Stimulated activated CD8-positive, alpha-beta memory T cell treated with anti-CD3 and anti-CD28 coated beads, Interleukin-15, amount 100 ng/mL, for 1 hour (primary cell): ENCODE data around the gene ART1.

Experiments used
- DNase-seq: peaks from one replicate; pipeline ENCODE4 v3.0.0-alpha.2; 2020; ENCODE audit warnings: low read depth

ART1 gene

DNA sequence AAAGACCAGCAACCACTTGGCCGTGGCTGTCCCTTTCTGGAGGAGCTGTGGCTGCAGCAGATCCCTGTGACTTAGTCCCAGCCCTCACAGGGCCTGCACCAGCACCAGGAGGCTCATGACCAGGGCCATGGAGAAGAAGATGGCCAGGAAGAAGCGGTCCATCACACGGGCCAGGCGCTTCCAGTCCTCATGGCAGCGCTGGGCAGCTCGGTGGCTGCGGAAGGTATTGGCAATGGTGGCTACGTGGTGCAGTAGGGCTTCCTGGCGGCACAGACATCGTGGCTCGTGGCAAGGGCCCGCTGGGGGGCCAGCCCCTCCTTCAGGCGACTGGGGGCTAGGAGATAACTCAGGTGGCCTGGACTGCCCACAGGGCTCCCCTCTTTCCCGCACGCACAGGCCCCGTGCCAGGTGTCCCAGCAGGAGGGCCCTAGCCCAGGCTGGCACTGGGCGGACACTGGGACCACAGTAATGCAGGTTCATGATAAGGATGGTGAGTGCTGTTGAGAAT lies 21.1 kb downstream of the ART1 start:
- no peak for DNase-seq

DNA sequence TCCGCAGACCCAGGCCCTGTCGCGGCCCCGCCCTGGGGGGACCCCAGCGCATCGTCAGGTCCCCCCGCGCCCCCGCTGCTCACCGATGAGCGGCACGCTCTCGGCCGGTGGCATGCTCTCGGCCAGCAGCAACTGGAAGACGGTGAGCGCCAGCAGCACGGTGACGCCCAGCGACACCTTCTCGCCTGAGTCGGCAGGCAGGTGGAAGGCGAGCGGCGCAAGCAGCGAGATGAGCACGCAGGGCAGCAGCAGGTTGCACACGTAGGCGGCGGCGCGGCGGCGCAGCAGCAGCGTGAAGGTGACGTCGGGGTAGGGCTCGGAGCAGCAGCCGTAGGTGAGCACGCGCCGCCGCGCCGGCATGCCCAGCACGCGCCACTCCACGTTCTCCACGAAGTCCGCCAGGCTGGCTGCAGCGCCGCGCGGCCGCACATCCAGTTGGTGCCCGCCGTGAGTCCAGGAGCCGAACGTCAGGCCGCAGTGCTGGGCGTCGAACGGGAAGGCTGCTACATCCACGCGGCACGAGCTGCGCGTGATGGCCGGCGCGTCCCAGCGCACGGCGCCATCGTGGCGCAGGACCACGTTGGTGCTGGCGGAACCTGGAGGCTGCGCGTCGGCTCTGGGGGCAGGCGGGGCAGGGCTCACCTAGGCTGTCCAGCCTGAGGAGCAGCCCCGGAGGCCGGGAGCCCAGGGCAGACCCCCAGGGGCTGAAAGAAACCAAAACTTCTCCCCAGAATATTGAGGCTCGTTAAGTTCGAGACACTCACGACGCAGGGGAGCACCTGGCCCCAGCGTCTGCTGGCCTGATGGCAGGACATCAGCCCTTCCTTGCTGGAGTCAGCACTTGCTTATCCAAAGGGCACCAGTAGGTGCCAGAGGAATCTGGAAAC lies 22.5 kb downstream of the ART1 start:
- DNase-seq, result no peak

GRCh38 chr11:3669128-3669527 lies 24.2 kb downstream of the ART1 start:
- no peak for DNase-seq

- no peak for DNase-seq
Measured at GRCh38 chr11:3669742-3670183, 24.8 kb downstream of the ART1 start.

DNA sequence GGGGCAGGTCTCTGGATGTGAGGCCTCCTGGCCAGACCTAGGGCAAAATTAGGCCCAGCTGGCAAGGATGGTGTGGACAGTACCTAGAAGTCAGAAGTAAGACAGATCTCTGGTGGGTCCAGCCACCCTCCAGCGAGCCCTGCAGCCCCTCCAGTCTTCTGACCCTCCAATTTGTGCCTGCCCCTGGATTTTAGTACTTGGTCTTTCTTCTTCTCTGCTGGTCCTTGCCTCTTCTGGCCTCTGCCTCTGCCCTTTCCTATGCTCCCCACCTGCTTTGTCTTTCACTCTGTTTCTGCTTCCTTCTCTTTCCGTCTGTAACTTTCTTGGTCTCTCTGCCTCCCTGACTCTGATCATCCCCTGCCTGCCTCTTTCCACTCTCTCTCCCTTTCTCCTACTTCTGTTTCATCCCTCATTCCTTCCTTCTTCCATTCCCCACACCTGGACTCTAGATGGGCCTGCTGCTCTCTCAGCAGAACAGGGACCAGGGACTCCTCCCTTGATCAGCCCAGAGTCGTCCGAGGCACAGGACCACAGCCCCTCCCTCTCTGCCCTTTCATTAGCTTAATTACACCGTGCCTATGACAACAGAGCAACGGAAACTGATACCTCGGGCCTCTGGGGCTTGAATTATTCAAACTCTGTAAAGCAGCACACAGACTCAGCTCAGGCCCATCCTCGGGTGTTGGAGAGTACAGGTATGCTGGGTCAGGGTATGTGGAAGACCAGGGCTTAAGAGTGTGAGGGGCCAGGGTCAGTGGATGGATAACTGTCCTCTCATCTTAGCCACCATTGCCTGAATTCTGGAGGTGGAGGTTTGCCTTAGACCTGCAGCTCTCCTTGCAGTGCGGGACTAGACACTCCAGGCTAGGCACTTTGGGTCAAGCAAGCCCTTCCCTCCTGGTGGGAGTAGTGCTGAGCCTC lies 26.7 kb downstream of the ART1 start, which contains the start of gene CHRNA10:
Gene CHRNA10, minus strand, starts transcription at position 51 of the 921 bp plus-strand sequence. CDS start 72 bp downstream, outside the sequence.
- DNase-seq, result no peak

DNA sequence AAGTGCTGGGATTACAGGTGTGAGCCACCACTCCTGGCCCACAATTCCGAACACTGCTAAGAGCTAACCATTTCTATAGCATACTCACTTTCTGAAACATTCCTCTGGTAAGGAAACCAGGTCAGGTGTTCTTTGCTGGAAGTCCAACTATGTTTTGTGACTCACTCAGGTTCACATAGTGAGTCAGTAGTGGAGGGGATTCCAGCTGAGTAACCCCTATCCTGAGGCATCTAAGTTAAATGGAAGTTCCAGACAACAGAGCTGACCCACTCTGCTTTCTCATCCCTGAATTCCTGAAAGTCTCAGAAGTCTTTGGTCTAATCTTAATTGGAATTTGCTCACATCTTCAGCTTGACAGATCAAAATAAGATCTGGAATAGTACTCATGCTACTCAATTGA lies 29.3 kb downstream of the ART1 start:
- no peak for DNase-seq

GRCh38 chr11:3675971-3676370 lies 31.0 kb downstream of the ART1 start:
- no peak for DNase-seq

GRCh38 chr11:3679077-3679476 lies 34.1 kb downstream of the ART1 start:
- no peak for DNase-seq

- DNase-seq, result no peak
Measured at GRCh38 chr11:3683039-3683438, 38.1 kb downstream of the ART1 start.

DNA sequence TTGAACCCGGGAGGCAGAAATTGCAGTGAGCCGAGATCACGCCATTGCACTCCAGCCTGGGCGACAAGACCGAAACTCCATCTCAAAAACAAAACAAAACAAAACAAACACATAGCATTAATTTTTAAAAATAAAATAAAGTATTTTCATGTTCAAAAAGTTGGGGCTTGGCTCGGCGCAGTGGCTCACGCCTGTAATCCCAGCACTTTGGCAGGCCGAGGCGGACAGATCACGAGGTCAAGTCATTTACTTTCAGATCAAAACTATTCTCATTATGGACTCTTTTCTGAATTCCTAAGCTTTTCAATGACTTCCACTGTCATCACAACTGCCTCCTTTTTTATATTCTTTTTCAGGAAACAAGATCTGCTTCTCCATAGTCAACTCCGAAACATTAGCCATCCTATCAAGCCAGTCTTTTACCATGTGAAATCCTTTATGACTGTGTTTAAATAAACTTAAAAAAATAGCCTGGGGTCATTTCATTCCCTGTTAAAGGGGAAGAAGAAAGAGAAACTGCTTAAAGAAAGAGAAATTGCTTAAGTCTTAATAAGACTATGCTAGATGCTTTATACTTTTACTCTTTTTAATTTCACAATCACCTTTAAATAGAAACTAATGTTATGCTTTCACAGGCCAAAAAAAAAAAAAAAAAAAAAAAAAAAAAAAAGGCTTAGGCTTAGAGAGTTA lies 39.3 kb downstream of the ART1 start:
- no peak for DNase-seq

DNA sequence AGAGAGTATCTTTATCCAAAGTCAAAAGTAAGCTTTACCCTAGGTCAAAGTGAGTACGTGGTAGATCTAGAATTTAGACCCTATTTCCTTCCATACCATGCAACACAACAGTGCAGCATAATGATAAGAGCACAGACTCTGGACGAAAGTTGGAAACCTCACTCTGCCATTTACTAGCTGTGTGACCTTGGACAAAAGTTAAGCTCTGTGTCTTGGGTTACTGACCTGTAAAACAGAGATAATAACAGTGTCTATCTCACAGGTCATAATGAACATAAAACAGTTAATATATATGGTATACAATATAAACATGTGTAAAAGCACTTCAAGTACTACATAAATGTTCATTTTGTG lies 39.9 kb downstream of the ART1 start:
- DNase-seq, result no peak

- DNase-seq, result no peak
Measured at GRCh38 chr11:3685923-3686322, 41.0 kb downstream of the ART1 start.

DNA sequence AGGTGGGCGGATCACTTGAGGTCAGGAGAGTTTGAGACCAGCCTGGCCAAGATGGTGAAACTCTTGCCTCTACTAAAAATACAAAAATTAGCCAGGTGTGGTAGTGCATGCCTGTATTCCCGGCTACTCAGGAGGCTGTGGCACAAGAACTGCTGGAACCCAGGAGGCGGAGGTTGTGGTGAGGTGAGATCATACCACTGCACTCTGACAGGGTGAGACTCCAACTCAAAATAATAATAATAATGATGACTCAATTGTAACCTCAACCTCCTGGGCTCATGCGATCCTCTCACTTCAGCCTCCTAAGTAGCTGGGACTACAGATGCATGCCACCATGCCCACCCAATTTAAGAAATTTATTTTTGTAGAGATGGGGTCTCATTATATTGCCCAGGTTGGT lies 41.8 kb downstream of the ART1 start:
- DNase-seq, result no peak

DNA sequence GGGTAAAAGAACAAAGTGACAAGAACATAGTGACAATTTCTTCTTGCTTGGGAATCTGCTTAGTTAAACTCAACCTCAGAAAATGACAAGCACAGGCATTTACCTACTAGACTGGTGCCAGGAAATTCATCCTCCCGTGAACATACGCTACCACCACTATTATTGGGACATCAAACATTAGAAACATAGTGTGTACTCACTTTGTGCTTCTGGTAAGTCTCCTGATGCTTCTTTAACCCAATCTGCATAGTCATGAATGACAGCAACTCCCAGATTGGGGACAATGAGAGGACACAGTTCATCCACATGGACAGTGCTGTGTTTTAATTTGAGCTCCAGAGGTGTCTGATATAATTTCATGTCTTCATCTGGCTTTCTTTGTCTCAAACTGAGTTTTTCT lies 55.5 kb downstream of the ART1 start:
- no peak for DNase-seq

GRCh38 chr11:3700910-3701309 lies 56.0 kb downstream of the ART1 start:
- no peak for DNase-seq

- no peak for DNase-seq
Measured at GRCh38 chr11:3703383-3703782, 58.5 kb downstream of the ART1 start.

DNA sequence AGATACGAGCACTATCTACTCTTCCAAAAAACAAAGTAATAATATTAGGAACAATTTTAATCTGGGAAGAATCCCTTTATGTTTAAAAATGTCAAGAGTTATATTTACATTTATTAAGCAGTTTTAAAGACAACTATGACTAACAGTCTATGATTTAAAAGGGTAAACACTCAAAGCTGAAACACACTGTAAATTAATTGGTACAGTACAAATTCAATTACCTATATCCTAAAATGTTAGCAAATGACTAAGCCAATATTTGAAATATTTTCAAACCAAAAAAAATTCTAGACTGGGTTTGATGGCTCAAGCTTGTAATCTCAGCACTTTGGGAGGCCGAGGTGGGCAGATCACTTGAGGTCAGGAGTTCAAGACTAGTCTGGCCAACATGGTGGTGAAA lies 62.2 kb downstream of the ART1 start:
- no peak for DNase-seq

GRCh38 chr11:3709977-3710376 lies 65.0 kb downstream of the ART1 start:
- no peak for DNase-seq

- DNase-seq, result no peak
Measured at GRCh38 chr11:3710485-3711259, 65.7 kb downstream of the ART1 start.

DNA sequence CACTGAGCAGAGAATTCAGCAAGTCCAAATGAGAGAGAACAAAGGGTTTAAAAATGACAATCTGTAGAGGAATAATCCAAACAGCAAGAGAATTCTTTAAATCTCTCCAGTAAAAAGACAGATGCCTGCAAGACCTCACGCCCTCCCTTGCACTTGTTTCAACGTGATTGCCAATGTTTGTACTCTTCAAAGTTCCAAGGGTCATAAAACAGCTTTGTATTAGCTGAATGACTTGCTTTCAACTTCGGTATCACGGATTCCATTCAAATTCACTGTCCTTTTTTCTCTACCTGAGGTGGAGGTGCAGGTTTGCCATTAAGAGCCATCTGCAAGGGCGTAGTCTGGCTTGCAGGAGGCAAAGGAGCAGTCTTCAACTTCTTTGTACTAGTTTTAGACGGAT lies 67.3 kb downstream of the ART1 start:
- no peak for DNase-seq
